GM21381 (cell line): Measurements from ENCODE around the gene BAIAP3.

Experiments
- ATAC-seq: cut with Tn5 transposase; IDR thresholded peaks from one replicate; pipeline ENCODE4 v1.9.1; 2021; ENCODE audit warnings: mild to moderate bottlenecking, moderate library complexity; ENCODE audit not compliant: unreplicated experiment

Gene BAIAP3

GRCh38 chr16:1362807-1363206 lies 29.4 kb downstream of the BAIAP3 start:
- ATAC-seq, result no peak

- no peak for ATAC-seq
These were observed 30.1 kb downstream of the BAIAP3 start for GRCh38 chr16:1363501-1364041.

GRCh38 chr16:1364510-1364909 lies 31.1 kb downstream of the BAIAP3 start:
- ATAC-seq, result no peak

GRCh38 chr16:1366060-1366711 lies 32.7 kb downstream of the BAIAP3 start:
- no peak for ATAC-seq

GRCh38 chr16:1366712-1367299 lies 33.4 kb downstream of the BAIAP3 start:
- ATAC-seq, result no peak

GRCh38 chr16:1367486-1368174 lies 34.2 kb downstream of the BAIAP3 start:
- ATAC-seq, result no peak

- ATAC-seq, result no peak
These were observed 37.9 kb downstream of the BAIAP3 start for GRCh38 chr16:1371054-1371978.

GRCh38 chr16:1372292-1372950 lies 39.0 kb downstream of the BAIAP3 start:
- no peak for ATAC-seq

GRCh38 chr16:1374418-1375297 lies 41.2 kb downstream of the BAIAP3 start:
- ATAC-seq, result no peak

GRCh38 chr16:1375298-1375640 lies 41.8 kb downstream of the BAIAP3 start:
- no peak for ATAC-seq

GRCh38 chr16:1375741-1376410 lies 42.4 kb downstream of the BAIAP3 start:
- ATAC-seq, result no peak

- ATAC-seq, result no peak
These were observed 44.1 kb downstream of the BAIAP3 start for GRCh38 chr16:1377406-1378010.

GRCh38 chr16:1378087-1378803 lies 44.8 kb downstream of the BAIAP3 start:
- no peak for ATAC-seq

- peak; percentile 42 for ATAC-seq
These were observed 45.4 kb downstream of the BAIAP3 start for GRCh38 chr16:1378804-1379303.

- peak; percentile 52 for ATAC-seq
These were observed 46.0 kb downstream of the BAIAP3 start for GRCh38 chr16:1379304-1380076.

GRCh38 chr16:1380195-1380594 lies 46.8 kb downstream of the BAIAP3 start:
- no peak for ATAC-seq
